Spleen (tissue), 7 donors: Measurements from ENCODE around the gene GRIK4.

Source experiments
- CTCF ChIP-seq, 11 experiments: fragments of 200-600 bp in 7 of 11; fragments of 450-650 bp in 4 of 11; sonication (generic) in 4 of 11; IDR thresholded peaks in 8 of 11; conservative IDR thresholded peaks in 3 of 11; 1 replicate in 7 of 11; 2 replicates in 4 of 11; pipeline versions ENCODE4 v1.4.0 to v1.8.0; 2016 to 2021; ENCODE audit warnings: antibody characterized with exemption in 11 of 11, inconsistent platforms in 4 of 11, mild to moderate bottlenecking in 1 of 11
- POLR2AphosphoS5 ChIP-seq, 3 donors: sonication (generic); formaldehyde crosslinking; IDR thresholded peaks; one replicate each; pipeline ENCODE4 v1.5.1; 2017; ENCODE audit warnings: antibody characterized with exemption in 3 of 3
- donor health status: DM: no; HTN: no; CAD: no; lungs with moderate emphysema.
- donor health status: DM: no; HTN: no; CAD: no.
- donor health status: DM: no; HTN: no; CAD: no.

- TF ChIP-seq POLR2AphosphoS5 (IDR thresholded peaks at IDR 0.05) (no peak), CTCF (IDR thresholded peaks at IDR 0.05 in 8 of 11, conservative IDR thresholded peaks at IDR 0.05 in 3 of 11) (no peak)
These were observed 137.2 kb downstream of the GRIK4 start for GRCh38 chr11:120648771-120649170.
